ENCODE measurements around the gene FBXL17. TPM values are rescaled to one million over a fixed set of nuclear protein-coding genes. Genes with fewer than 3 reads are reported as not detected.

Gene FBXL17
- total RNA-seq, 4 donors from 2014 or later = 14.9 to 62.5 (median 20.6) TPM

DNA sequence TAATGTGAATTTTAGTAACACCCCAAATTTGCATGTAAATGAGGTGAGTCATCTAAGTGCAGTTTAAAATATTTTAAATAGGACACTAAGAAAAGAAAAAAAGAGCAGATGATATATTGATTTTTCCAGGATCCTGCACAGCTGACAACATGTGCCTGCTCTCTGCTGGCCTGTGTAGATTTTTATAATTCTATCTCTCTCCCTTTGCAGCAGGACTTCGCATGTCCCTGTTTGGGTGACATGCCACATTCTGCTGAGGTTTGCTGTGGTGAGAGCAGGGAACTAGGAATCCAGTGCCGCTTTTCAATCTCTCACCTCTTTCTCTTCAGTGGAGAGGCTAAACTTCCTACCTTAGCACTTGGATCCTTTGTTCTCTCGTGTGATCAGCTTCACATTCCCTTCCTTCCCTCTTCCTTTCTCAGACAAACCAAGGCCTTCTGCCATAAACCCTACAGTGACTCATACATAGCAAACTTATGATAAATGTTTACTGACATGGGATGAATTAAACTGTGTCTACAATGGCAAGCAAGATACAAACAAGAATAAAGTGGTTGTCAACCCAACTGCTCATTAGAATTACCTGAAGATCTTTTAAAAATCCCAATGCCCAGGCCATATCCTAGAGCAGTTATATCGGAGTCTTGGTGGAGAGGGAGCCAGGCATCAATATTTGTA is 512.3 kb downstream of the FBXL17 start:
- H3K27me3 ChIP-seq = no peaks in the 10 kb centered on the region
- H3K36me3 ChIP-seq = no peaks in the 10 kb centered on the region
- no peaks in the 10 kb centered on the region for H3K4me1 ChIP-seq
- WGBS = 74% methylated on average over 4 of the region's 4 CpGs
- no peak for DNase-seq (ENCODE audit: low spot score in 2 of 2)
- H3K9me3 ChIP-seq = no peaks in the 10 kb centered on the region
- no peak overlapping the region for H3K27ac ChIP-seq
- TF ChIP-seq POLR2A (IDR thresholded peaks at IDR 0.05) = no peak
- H3K4me3 ChIP-seq = no peak overlapping the region

DNA sequence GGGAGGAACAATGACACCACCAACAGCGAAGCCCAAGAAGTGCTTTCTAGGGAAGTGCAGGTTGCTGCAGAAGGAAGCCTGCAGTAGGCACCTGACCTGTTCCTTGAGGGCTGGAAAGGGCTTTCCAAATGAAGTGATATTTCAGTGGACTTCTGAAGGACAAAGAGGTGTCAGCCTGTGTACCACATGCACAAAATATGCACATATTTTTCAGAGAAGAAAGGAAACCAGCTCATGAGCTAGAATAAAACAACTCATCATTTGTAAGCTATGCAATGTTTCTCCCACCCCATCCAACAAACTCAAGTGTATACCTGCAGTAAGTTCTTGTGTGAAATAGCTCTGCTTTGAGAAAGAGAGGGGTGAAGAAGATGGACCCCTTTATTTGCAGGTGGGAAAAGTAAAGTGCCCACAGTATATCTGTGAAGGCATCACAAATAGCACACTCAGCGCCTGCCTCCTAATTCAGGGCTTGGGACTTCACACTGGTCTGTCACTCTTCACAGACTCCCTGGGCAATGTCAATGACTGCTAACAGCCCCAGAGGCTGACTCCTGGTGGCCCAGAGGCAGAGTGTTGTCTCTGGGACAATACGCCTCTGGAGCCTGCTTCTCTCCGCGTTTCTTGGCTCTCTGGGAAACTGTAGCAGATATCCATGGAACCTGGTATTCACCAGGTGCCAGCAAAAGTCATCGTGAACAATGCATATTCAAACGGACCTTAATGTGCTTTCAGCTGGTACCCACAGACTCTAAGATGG is 513.1 kb downstream of the FBXL17 start:
- no peak overlapping the region for H3K4me3 ChIP-seq
- H3K27me3 ChIP-seq = no peaks in the 10 kb centered on the region
- TF ChIP-seq, protein P1, sequence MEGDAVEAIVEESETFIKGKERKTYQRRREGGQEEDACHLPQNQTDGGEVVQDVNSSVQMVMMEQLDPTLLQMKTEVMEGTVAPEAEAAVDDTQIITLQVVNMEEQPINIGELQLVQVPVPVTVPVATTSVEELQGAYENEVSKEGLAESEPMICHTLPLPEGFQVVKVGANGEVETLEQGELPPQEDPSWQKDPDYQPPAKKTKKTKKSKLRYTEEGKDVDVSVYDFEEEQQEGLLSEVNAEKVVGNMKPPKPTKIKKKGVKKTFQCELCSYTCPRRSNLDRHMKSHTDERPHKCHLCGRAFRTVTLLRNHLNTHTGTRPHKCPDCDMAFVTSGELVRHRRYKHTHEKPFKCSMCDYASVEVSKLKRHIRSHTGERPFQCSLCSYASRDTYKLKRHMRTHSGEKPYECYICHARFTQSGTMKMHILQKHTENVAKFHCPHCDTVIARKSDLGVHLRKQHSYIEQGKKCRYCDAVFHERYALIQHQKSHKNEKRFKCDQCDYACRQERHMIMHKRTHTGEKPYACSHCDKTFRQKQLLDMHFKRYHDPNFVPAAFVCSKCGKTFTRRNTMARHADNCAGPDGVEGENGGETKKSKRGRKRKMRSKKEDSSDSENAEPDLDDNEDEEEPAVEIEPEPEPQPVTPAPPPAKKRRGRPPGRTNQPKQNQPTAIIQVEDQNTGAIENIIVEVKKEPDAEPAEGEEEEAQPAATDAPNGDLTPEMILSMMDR (IDR thresholded peaks at IDR 0.05) = no peak
- no peaks in the 10 kb centered on the region for H3K9me3 ChIP-seq
- DNase-seq (ENCODE audit: low spot score in 2 of 2) = no peak
- no peak overlapping the region for H3K27ac ChIP-seq
- no peaks in the 10 kb centered on the region for H3K4me1 ChIP-seq
- H3K36me3 ChIP-seq = no peaks in the 10 kb centered on the region
- WGBS = 92% methylated on average over 7 of the region's 7 CpGs

DNA sequence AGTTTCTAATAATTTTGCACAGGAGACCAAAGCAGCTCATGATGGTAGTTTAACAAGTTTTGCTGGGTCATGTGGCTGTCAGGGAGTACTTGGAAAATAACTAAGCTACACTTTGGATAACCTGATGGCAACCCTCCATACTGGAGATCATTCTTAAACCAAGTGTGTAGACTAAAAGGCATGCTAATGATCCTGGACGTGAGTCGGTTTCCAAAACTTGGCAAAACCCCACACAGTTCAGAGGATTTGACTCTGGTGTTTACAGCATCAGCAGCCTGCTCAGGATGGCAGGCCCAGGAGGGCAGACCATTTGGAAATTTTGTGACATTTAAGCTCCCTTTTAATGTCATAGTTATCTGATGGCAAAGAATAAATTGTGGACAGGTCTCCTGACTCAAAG is 514.6 kb downstream of the FBXL17 start:
- TF ChIP-seq, protein P1 (IDR thresholded peaks at IDR 0.05) = no peak
- no peak for TF ChIP-seq POLR2AphosphoS5 (IDR thresholded peaks at IDR 0.05)
- TF ChIP-seq POLR2A (IDR thresholded peaks at IDR 0.05) = no peak
- TF ChIP-seq EP300 (IDR thresholded peaks at IDR 0.05) = no peak
- Histone ChIP-seq H3K9me3 (no peaks in the 10 kb centered on the region), H3K4me3 (no peak overlapping the region), H3K27ac (no peak overlapping the region), H3K27me3 (no peaks in the 10 kb centered on the region), H3K36me3 (no peaks in the 10 kb centered on the region), H3K4me1 (no peaks in the 10 kb centered on the region)
- no peak for DNase-seq (ENCODE audit: low spot score in 2 of 2)
- WGBS = 97% methylated on average over 2 of the region's 2 CpGs

DNA sequence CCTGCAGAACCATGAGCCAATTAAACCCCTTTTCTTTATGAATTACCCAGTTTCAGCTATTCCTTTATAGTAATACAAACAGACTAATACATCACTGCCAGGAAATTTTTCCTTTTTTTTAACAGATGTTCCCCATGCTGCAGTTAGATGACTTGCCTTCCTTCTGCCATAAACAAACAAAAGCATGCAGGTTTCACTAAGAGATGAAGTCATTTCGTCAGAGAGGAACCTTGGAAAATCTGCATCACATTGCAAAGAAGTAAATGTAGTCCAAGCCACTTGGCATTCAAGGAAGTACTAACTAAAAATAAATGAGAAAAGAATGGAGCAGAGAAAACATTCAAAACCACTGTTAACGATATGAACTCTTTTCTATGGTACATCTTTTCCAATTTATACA is 517.1 kb downstream of the FBXL17 start:
- Histone ChIP-seq H3K27ac (no peak overlapping the region), H3K4me1 (no peaks in the 10 kb centered on the region), H3K4me3 (no peak overlapping the region), H3K9me3 (no peaks in the 10 kb centered on the region), H3K36me3 (peaks cover 5% of the 10 kb centered on the region), H3K27me3 (no peaks in the 10 kb centered on the region)
- no peak for DNase-seq (ENCODE audit: low spot score in 2 of 2)
- TF ChIP-seq, protein P1 (IDR thresholded peaks at IDR 0.05) = no peak
- TF ChIP-seq POLR2AphosphoS5 (IDR thresholded peaks at IDR 0.05) = no peak
- TF ChIP-seq POLR2A (IDR thresholded peaks at IDR 0.05) = no peak
- no peak for TF ChIP-seq EP300 (IDR thresholded peaks at IDR 0.05)
- WGBS = 67% methylated on average over 2 of the region's 2 CpGs

DNA sequence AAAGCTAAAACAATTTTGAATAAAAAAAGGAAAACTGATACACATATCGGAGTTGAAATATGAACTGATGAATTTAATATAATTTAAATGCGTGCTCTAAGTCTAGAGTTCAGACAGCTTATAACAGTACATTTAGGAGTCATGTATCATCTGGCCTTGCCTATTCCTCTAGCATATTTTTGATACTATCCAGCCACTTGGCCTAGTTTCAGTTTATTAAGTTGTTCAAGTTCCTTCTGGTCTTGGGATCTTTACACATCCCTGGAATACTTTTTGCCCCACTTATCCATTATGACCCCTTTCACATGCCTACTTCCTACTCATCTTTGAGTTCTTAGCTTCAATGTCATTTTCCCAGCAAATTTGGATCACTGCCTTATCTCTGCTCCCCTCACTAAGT is 518.8 kb downstream of the FBXL17 start:
- DNase-seq (ENCODE audit: low spot score in 2 of 2) = no peak
- peaks cover 5% of the 10 kb centered on the region for H3K36me3 ChIP-seq
- TF ChIP-seq POLR2A (IDR thresholded peaks at IDR 0.05) (no peak), EP300 (IDR thresholded peaks at IDR 0.05) (no peak), POLR2AphosphoS5 (IDR thresholded peaks at IDR 0.05) (no peak)
- TF ChIP-seq, protein P1 (IDR thresholded peaks at IDR 0.05) = no peak
- no peaks in the 10 kb centered on the region for H3K27me3 ChIP-seq
- 92% methylated on average over 2 of the region's 2 CpGs for WGBS
- H3K27ac ChIP-seq = no peak overlapping the region
- H3K4me3 ChIP-seq = no peak overlapping the region
- H3K9me3 ChIP-seq = no peaks in the 10 kb centered on the region
- H3K4me1 ChIP-seq = no peaks in the 10 kb centered on the region
